ENCODE results near the gene RNF157. TPM values are rescaled to one million over a fixed set of nuclear protein-coding genes. Genes with fewer than 3 reads are reported as not detected.

Gene RNF157
- total and polyA plus RNA-seq, 4 donors, result 0.36 to 3.8 (median 1.8) TPM

- no peak for DNase-seq
- H3K27me3 ChIP-seq (ENCODE audit: control insufficient read depth in 1 of 2, insufficient read depth in 2 of 2, low read length in 1 of 2), result no peaks in the 10 kb centered on the region
- ATAC-seq (ENCODE audit: low FRiP score), result no peak
- no peaks in the 10 kb centered on the region for H3K36me3 ChIP-seq (ENCODE audit: control insufficient read depth in 1 of 2, insufficient read depth in 2 of 2, low read length in 1 of 2)
- no peak overlapping the region for H3K4me3 ChIP-seq (ENCODE audit: low read length in 2 of 2)
- H3K27ac ChIP-seq (ENCODE audit: low read depth in 1 of 2, low read length in 2 of 2), result no peak overlapping the region
- intact Hi-C loops (cut with DNase I), result no loop called here
- H3K4me1 ChIP-seq (ENCODE audit: control insufficient read depth in 1 of 2, insufficient read depth in 2 of 2, low read length in 2 of 2), result no peaks in the 10 kb centered on the region
- 87 to 91% methylated on average over 4 of the region's 4 CpGs for WGBS, 2 donors
- no peaks in the 10 kb centered on the region for H3K9me3 ChIP-seq (ENCODE audit: control insufficient read depth, low read length)
Measured at GRCh38 chr17:76163919-76164318, 76.4 kb downstream of the RNF157 start.

- ATAC-seq (ENCODE audit: low FRiP score) (no peak), DNase-seq (no peak)
- Histone ChIP-seq H3K4me1 (ENCODE audit: control insufficient read depth in 1 of 2, insufficient read depth in 2 of 2, low read length in 2 of 2) (no peaks in the 10 kb centered on the region), H3K27ac (ENCODE audit: low read depth in 1 of 2, low read length in 2 of 2) (no peak overlapping the region), H3K27me3 (ENCODE audit: control insufficient read depth in 1 of 2, insufficient read depth in 2 of 2, low read length in 1 of 2) (no peaks in the 10 kb centered on the region), H3K4me3 (ENCODE audit: low read length in 2 of 2) (no peak overlapping the region), H3K36me3 (ENCODE audit: control insufficient read depth in 1 of 2, insufficient read depth in 2 of 2, low read length in 1 of 2) (no peaks in the 10 kb centered on the region), H3K9me3 (ENCODE audit: control insufficient read depth, low read length) (no peaks in the 10 kb centered on the region)
- intact Hi-C loops (cut with DNase I), result no loop called here
- WGBS, 2 donors, result 88 to 90% methylated on average over 20 of the region's 20 CpGs
Measured at GRCh38 chr17:76161619-76162266, 78.5 kb downstream of the RNF157 start.

- no peaks in the 10 kb centered on the region for H3K9me3 ChIP-seq (ENCODE audit: control insufficient read depth, low read length)
- WGBS, 2 donors, result 73 to 77% methylated on average over 8 of the region's 8 CpGs
- DNase-seq (no peak), ATAC-seq (ENCODE audit: low FRiP score) (no peak)
- no peaks in the 10 kb centered on the region for H3K27me3 ChIP-seq (ENCODE audit: control insufficient read depth in 1 of 2, insufficient read depth in 2 of 2, low read length in 1 of 2)
- H3K4me1 ChIP-seq (ENCODE audit: control insufficient read depth in 1 of 2, insufficient read depth in 2 of 2, low read length in 2 of 2), result no peaks in the 10 kb centered on the region
- intact Hi-C loops (cut with DNase I), result no loop called here
- no peak overlapping the region for H3K4me3 ChIP-seq (ENCODE audit: low read length in 2 of 2)
- no peaks in the 10 kb centered on the region for H3K36me3 ChIP-seq (ENCODE audit: control insufficient read depth in 1 of 2, insufficient read depth in 2 of 2, low read length in 1 of 2)
- no peak overlapping the region for H3K27ac ChIP-seq (ENCODE audit: low read depth in 1 of 2, low read length in 2 of 2)
Measured at GRCh38 chr17:76160896-76161528, 79.3 kb downstream of the RNF157 start.

GRCh38 chr17:76159157-76159556 lies 81.1 kb downstream of the RNF157 start:
- H3K27ac ChIP-seq (ENCODE audit: low read depth in 1 of 2, low read length in 2 of 2), result no peak overlapping the region
- WGBS, 2 donors, result 87 to 94% methylated on average over 9 of the region's 9 CpGs
- no peaks in the 10 kb centered on the region for H3K36me3 ChIP-seq (ENCODE audit: control insufficient read depth in 1 of 2, insufficient read depth in 2 of 2, low read length in 1 of 2)
- H3K27me3 ChIP-seq (ENCODE audit: control insufficient read depth in 1 of 2, insufficient read depth in 2 of 2, low read length in 1 of 2), result no peaks in the 10 kb centered on the region
- intact Hi-C loops (cut with DNase I), result no loop called here
- H3K4me1 ChIP-seq (ENCODE audit: control insufficient read depth in 1 of 2, insufficient read depth in 2 of 2, low read length in 2 of 2), result no peaks in the 10 kb centered on the region
- no peaks in the 10 kb centered on the region for H3K9me3 ChIP-seq (ENCODE audit: control insufficient read depth, low read length)
- no peak for ATAC-seq (ENCODE audit: low FRiP score)
- no peak for DNase-seq
- no peak overlapping the region for H3K4me3 ChIP-seq (ENCODE audit: low read length in 2 of 2)

GRCh38 chr17:76157759-76158158 lies 82.5 kb downstream of the RNF157 start:
- no peaks in the 10 kb centered on the region for H3K36me3 ChIP-seq (ENCODE audit: control insufficient read depth in 1 of 2, insufficient read depth in 2 of 2, low read length in 1 of 2)
- WGBS, 2 donors, result 90 to 96% methylated on average over 5 of the region's 5 CpGs

GRCh38 chr17:76156662-76156991 lies 83.7 kb downstream of the RNF157 start:
- no peaks in the 10 kb centered on the region for H3K27me3 ChIP-seq (ENCODE audit: control insufficient read depth in 1 of 2, insufficient read depth in 2 of 2, low read length in 1 of 2)
- no peak overlapping the region for H3K4me3 ChIP-seq (ENCODE audit: low read length in 2 of 2)
- WGBS, 2 donors, result 76 to 79% methylated on average over 8 of the region's 8 CpGs
- no peaks in the 10 kb centered on the region for H3K9me3 ChIP-seq (ENCODE audit: control insufficient read depth, low read length)
- no peaks in the 10 kb centered on the region for H3K36me3 ChIP-seq (ENCODE audit: control insufficient read depth in 1 of 2, insufficient read depth in 2 of 2, low read length in 1 of 2)
- no peak overlapping the region for H3K27ac ChIP-seq (ENCODE audit: low read depth in 1 of 2, low read length in 2 of 2)
- ATAC-seq (ENCODE audit: low FRiP score) (no peak), DNase-seq (no peak)
- H3K4me1 ChIP-seq (ENCODE audit: control insufficient read depth in 1 of 2, insufficient read depth in 2 of 2, low read length in 2 of 2), result no peaks in the 10 kb centered on the region
- intact Hi-C loops (cut with DNase I), result no loop called here

More at GRCh38 chr17:76157759-76158158, 82.5 kb downstream of the RNF157 start:
- DNase-seq (no peak), ATAC-seq (ENCODE audit: low FRiP score) (no peak)
- Histone ChIP-seq H3K4me1 (ENCODE audit: control insufficient read depth in 1 of 2, insufficient read depth in 2 of 2, low read length in 2 of 2) (no peaks in the 10 kb centered on the region), H3K27ac (ENCODE audit: low read depth in 1 of 2, low read length in 2 of 2) (no peak overlapping the region), H3K27me3 (ENCODE audit: control insufficient read depth in 1 of 2, insufficient read depth in 2 of 2, low read length in 1 of 2) (no peaks in the 10 kb centered on the region), H3K9me3 (ENCODE audit: control insufficient read depth, low read length) (no peaks in the 10 kb centered on the region), H3K4me3 (ENCODE audit: low read length in 2 of 2) (no peak overlapping the region)
- intact Hi-C loops (cut with DNase I), result no loop called here

- WGBS, 2 donors, result 81% methylated on average over 13 of the region's 13 CpGs
- ATAC-seq (ENCODE audit: low FRiP score) (no peak), DNase-seq (no peak)
- Histone ChIP-seq H3K9me3 (ENCODE audit: control insufficient read depth, low read length) (no peaks in the 10 kb centered on the region), H3K27me3 (ENCODE audit: control insufficient read depth in 1 of 2, insufficient read depth in 2 of 2, low read length in 1 of 2) (no peaks in the 10 kb centered on the region), H3K36me3 (ENCODE audit: control insufficient read depth in 1 of 2, insufficient read depth in 2 of 2, low read length in 1 of 2) (no peaks in the 10 kb centered on the region), H3K4me3 (ENCODE audit: low read length in 2 of 2) (no peak overlapping the region), H3K4me1 (ENCODE audit: control insufficient read depth in 1 of 2, insufficient read depth in 2 of 2, low read length in 2 of 2) (no peaks in the 10 kb centered on the region), H3K27ac (ENCODE audit: low read depth in 1 of 2, low read length in 2 of 2) (no peak overlapping the region)
- intact Hi-C loops (cut with DNase I), result no loop called here
Measured at GRCh38 chr17:76155988-76156661, 84.2 kb downstream of the RNF157 start.

- Histone ChIP-seq H3K9me3 (ENCODE audit: control insufficient read depth, low read length) (no peaks in the 10 kb centered on the region), H3K27ac (ENCODE audit: low read depth in 1 of 2, low read length in 2 of 2) (no peak overlapping the region), H3K27me3 (ENCODE audit: control insufficient read depth in 1 of 2, insufficient read depth in 2 of 2, low read length in 1 of 2) (no peaks in the 10 kb centered on the region), H3K4me3 (ENCODE audit: low read length in 2 of 2) (no peak overlapping the region), H3K4me1 (ENCODE audit: control insufficient read depth in 1 of 2, insufficient read depth in 2 of 2, low read length in 2 of 2) (no peaks in the 10 kb centered on the region), H3K36me3 (ENCODE audit: control insufficient read depth in 1 of 2, insufficient read depth in 2 of 2, low read length in 1 of 2) (no peaks in the 10 kb centered on the region)
- ATAC-seq (ENCODE audit: low FRiP score) (no peak), DNase-seq (no peak)
- 88 to 89% methylated on average over 10 of the region's 10 CpGs for WGBS, 2 donors
- intact Hi-C loops (cut with DNase I), result no loop called here
Measured at GRCh38 chr17:76154936-76155845, 85.1 kb downstream of the RNF157 start.

Measured in aorta (tissue), 5 donors.